A375 (cell line): ENCODE results near the gene CACNA2D4. TPM values are rescaled to one million over a fixed set of nuclear protein-coding genes. Genes with fewer than 3 reads are reported as not detected.

Experiments used
- total RNA-seq: library from RNA; depleted of rRNA; stranded (reverse); fragments of >200 nt; shearing (Covaris generic); gene quantifications from 2 replicates; pipeline ENCODE4 v1.2.3, GENCODE V29; 2014; rRNA removed

Gene CACNA2D4
- total RNA-seq = 0.19 and 0.29 TPM in 2 replicates

DNA sequence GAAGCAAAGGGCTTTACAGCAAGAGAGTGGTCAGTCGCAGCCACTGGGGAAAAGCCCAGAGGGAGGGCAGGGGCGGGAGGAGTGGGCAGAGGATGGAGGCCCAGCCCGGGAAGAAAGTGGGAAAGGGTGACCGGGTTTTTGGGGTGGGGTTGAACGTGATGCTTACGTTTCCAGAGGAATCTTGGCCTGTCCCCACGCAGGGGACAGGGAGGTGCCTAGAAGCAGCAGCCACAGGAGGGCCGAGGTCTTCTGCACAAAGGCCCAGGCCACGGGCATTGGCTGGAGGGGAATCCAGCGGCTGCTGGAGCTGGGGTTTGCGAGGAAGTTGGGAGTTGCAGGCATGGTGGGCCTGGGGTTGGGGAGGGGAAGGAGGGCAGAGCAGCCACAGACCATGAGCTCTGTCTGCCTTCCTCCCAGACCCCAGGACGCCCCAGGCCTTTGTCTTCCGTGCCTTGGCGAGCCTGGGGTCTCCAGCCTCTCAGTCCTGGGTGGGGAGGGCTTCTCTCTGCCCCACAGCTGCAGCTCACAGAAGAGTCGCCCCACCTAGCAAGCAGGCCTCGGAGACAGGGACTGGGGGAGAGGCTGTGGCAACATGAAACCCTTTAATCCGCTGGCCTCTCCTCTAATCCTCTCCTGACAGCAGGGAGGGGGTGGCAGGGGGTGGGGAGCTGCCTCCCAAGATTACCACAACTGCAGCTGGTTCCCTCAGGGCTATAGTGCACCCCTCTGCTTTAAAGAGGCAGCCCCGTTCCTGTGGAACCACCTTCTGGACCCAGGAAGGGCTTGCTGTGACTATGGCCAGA is at the start of gene CACNA2D4:
CACNA2D4 (minus strand) TSS at position 572 of the 803 bp plus-strand sequence; CDS start at position 393, 179 bp downstream.

DNA sequence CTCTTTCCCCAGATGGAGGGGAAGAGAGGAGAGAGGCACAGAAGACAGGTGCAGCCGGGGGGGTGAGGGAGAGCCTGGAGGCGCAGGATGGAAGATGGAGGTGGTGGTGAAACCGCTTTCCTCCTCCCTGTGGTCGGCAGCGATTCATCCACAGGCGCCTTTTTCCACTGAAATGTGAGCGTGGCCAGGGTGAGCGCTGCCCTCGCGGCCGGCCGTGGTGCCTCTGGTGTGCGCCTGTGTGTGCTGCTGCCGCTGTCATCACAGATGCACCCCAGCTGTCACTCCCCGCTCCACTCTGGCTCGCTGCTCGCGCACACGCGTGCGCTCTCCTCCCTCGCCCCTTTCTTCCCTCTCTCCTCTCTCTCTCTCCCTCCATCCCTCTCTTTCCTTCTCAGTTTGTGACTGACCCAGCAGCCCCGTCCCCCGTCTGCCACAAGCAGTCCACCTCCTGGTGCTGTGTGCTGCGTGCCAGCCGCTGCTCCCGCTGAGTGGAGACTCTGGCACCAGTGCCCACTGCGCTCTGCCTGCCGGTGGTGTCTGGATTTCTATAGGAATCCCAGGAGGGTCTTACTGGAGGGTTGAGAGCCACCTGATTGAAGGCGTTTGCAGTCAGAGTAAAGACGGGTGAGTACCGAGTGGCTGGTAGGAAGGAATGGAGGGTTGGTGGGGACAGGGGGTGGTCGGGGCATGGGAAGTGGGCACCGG is 98.1 kb downstream of the CACNA2D4 start, which contains the start of gene LRTM2:
LRTM2 (plus strand) TSS at position 375 of the 705 bp plus-strand sequence. CDS start 7,584 bp downstream, outside the sequence.

Other genes with a start within 250 kb of the CACNA2D4 start
- 31.3 and 36.4 TPM in 2 replicates for gene ADIPOR2, start 227.6 kb downstream of the CACNA2D4 start, total RNA-seq
- gene LRTM2, start 98.1 kb downstream of the CACNA2D4 start, total RNA-seq = not detected in 2 replicates
- 5.4 and 6.3 TPM in 2 replicates for gene DCP1B, start 85.8 kb upstream of the CACNA2D4 start, total RNA-seq
- gene CACNA1C, start 134.3 kb upstream of the CACNA2D4 start, total RNA-seq = 0.08 and 0.50 TPM in 2 replicates